NT2/D1 (cell line): Measurements from ENCODE around the gene TNFAIP8L3.

ENCODE experiments used
- DNase-seq: peaks from one replicate; pipeline ENCODE4 v3.0.0-alpha.2; 2011; ENCODE audit warnings: low read depth, low spot score
- H3K27me3 ChIP-seq: 2 replicates; pipeline ENCODE4 v1.6.0; 2011; ENCODE audit warnings: mild to moderate bottlenecking; ENCODE audit not compliant: insufficient read length, insufficient read depth
- H3K36me3 ChIP-seq: 2 replicates; pipeline ENCODE4 v1.6.1; 2011; ENCODE audit warnings: mild to moderate bottlenecking, low read length, mixed read lengths; ENCODE audit not compliant: insufficient read depth, insufficient read length
- H3K4me1 ChIP-seq: 2 replicates; pipeline ENCODE4 v1.5.1; 2011; ENCODE audit not compliant: insufficient read depth, insufficient read length
- H3K4me3 ChIP-seq: 2 replicates; pipeline ENCODE4 v1.5.1; 2011; ENCODE audit warnings: low read depth; ENCODE audit not compliant: insufficient read length
- H3K9ac ChIP-seq: 2 replicates; pipeline ENCODE4 v1.6.0; 2011; ENCODE audit warnings: low read depth; ENCODE audit not compliant: insufficient read length
- H3K9me3 ChIP-seq: 2 replicates; pipeline ENCODE4 v1.5.1; 2011; ENCODE audit warnings: mild to moderate bottlenecking, low read length; ENCODE audit not compliant: insufficient read depth
- SUZ12 ChIP-seq: IDR thresholded peaks from 2 replicates; pipeline ENCODE4 v1.6.1; 2011; ENCODE audit not compliant: insufficient read length, insufficient read depth; ENCODE audit errors: extremely low read depth
- YY1 ChIP-seq: IDR thresholded peaks from 2 replicates; pipeline ENCODE4 v1.6.1; 2011; ENCODE audit not compliant: insufficient read length, insufficient read depth
- ZNF274 ChIP-seq: IDR thresholded peaks from 2 replicates; pipeline ENCODE4 v1.6.1; 2011; ENCODE audit warnings: mild to moderate bottlenecking, low read depth, low read length

Gene TNFAIP8L3

DNA sequence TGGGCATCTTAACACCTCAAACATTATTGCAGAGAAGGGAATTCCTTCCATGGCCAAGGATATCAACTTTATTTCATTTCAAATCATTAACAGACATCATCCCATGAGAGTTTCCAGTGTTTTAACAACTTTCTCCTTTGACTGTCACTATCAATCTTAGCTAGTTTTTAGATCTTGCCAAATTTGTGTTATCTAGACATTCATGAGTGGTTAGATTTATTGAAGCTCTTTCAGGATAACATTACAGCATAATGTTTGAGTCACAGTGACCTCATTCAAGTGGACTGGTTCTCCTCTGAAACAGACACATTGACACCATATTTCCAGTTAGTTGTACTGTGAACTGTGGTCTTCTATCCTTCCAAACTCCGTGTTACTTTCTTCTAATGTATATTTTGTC, 8.6 kb upstream of the TNFAIP8L3 start:
- Histone ChIP-seq H3K4me1 (no peaks in the 10 kb centered on the region), H3K27me3 (no peaks in the 10 kb centered on the region), H3K4me3 (no peak overlapping the region), H3K9me3 (no peaks in the 10 kb centered on the region), H3K36me3 (no peaks in the 10 kb centered on the region), H3K9ac (no peak overlapping the region)
- no peak for DNase-seq
- TF ChIP-seq YY1 (no peak), SUZ12 (no peak), ZNF274 (no peak)

GRCh38 chr15:51100785-51101489, 6.2 kb upstream of the TNFAIP8L3 start:
- no peak overlapping the region for H3K4me3 ChIP-seq
- no peak for DNase-seq
- H3K4me1 ChIP-seq: no peaks in the 10 kb centered on the region
- H3K27me3 ChIP-seq: peaks cover 4% of the 10 kb centered on the region
- TF ChIP-seq SUZ12 (no peak), YY1 (no peak), ZNF274 (no peak)
- no peaks in the 10 kb centered on the region for H3K9me3 ChIP-seq
- no peaks in the 10 kb centered on the region for H3K36me3 ChIP-seq
- no peak overlapping the region for H3K9ac ChIP-seq

DNA sequence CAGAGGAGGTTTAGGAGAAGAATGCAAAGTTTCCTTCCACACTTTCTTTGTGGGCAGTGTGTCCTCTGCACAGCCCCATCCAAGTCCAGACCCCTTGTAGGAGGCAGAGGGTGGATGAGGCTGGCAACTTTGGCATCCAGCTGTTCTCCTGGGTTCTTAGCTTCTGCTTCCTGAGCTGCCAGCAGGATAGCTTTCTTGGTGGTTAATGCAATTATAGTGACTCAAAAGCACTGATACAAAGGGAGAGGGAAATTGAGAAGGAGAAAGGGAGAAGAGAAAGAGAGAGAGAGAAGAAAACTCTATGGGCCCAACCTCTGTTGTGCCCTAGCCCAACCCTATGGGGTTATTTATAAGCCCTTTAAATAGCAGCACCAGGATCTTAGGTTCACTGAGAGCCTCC, 4.5 kb upstream of the TNFAIP8L3 start:
- peaks cover 19% of the 10 kb centered on the region for H3K27me3 ChIP-seq
- TF ChIP-seq YY1 (no peak), ZNF274 (no peak), SUZ12 (no peak)

GRCh38 chr15:51098331-51098619, 3.6 kb upstream of the TNFAIP8L3 start:
- H3K9me3 ChIP-seq: no peaks in the 10 kb centered on the region
- no peaks in the 10 kb centered on the region for H3K36me3 ChIP-seq
- TF ChIP-seq YY1 (no peak), ZNF274 (no peak)
- no peaks in the 10 kb centered on the region for H3K4me1 ChIP-seq
- H3K4me3 ChIP-seq: no peak overlapping the region
- peaks cover 28% of the 10 kb centered on the region for H3K27me3 ChIP-seq
- H3K9ac ChIP-seq: no peak overlapping the region
- DNase-seq: no peak

More for the DNA sequence above, 4.5 kb upstream of the TNFAIP8L3 start:
- no peak for DNase-seq
- H3K9me3 ChIP-seq: no peaks in the 10 kb centered on the region
- H3K4me1 ChIP-seq: no peaks in the 10 kb centered on the region
- H3K9ac ChIP-seq: no peak overlapping the region
- no peak overlapping the region for H3K4me3 ChIP-seq
- no peaks in the 10 kb centered on the region for H3K36me3 ChIP-seq

- no peak overlapping the region for H3K9ac ChIP-seq
- no peak for TF ChIP-seq SUZ12
- no peak for TF ChIP-seq YY1
- no peak for TF ChIP-seq ZNF274
- H3K27me3 ChIP-seq: peaks cover 34% of the 10 kb centered on the region
- H3K9me3 ChIP-seq: no peaks in the 10 kb centered on the region
- no peak overlapping the region for H3K4me3 ChIP-seq
- no peak for DNase-seq
- no peaks in the 10 kb centered on the region for H3K4me1 ChIP-seq
- no peaks in the 10 kb centered on the region for H3K36me3 ChIP-seq
Measured at GRCh38 chr15:51097553-51098330, 3.0 kb upstream of the TNFAIP8L3 start.

GRCh38 chr15:51096976-51097375, 2.3 kb upstream of the TNFAIP8L3 start:
- no peak for TF ChIP-seq SUZ12
- no peak for TF ChIP-seq ZNF274
- no peak for TF ChIP-seq YY1

DNA sequence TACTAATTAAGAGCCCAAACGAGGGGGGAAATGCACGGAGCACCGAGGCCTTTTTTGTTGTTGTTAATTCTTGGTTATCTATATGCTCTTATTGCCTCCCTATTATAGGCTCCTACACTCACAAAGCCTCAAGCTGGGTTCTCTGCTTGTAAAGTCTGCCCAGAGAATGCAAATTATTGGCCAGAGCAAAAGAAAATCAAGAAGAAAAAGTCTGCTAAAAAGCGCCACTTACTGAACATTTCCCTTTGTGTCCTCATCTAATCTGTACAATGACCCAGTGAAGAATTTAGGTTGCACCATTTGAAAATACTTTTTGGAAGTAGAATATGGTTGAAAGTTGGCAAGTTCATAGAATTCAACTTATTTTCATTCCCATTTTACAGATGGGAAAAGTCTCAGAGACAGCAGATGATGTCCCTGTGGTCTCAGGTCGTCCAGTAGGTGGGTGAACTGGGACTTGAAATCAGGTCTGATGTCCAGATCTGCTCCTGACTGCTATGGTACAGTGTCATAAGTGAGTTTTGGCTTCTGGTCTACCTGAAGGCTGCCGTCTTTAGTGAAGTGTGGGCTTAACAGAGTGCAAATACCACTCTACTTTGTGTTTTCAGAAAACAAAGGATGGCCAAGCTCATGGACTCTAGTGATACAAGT, 1.1 kb upstream of the TNFAIP8L3 start:
- H3K4me3 ChIP-seq: no peak overlapping the region
- H3K9me3 ChIP-seq: no peaks in the 10 kb centered on the region
- no peaks in the 10 kb centered on the region for H3K36me3 ChIP-seq
- TF ChIP-seq ZNF274 (no peak), SUZ12 (no peak), YY1 (no peak)
- H3K4me1 ChIP-seq: no peaks in the 10 kb centered on the region
- peaks cover 53% of the 10 kb centered on the region for H3K27me3 ChIP-seq
- H3K9ac ChIP-seq: no peak overlapping the region
- no peak for DNase-seq

More at GRCh38 chr15:51096976-51097375, 2.3 kb upstream of the TNFAIP8L3 start:
- H3K36me3 ChIP-seq: no peaks in the 10 kb centered on the region
- no peak for DNase-seq
- H3K9ac ChIP-seq: no peak overlapping the region
- peaks cover 41% of the 10 kb centered on the region for H3K27me3 ChIP-seq
- no peaks in the 10 kb centered on the region for H3K9me3 ChIP-seq
- no peaks in the 10 kb centered on the region for H3K4me1 ChIP-seq
- H3K4me3 ChIP-seq: no peak overlapping the region
